Endothelial cell of umbilical vein (primary cell): ENCODE data around the gene FAM110C. TPM values are rescaled to one million over a fixed set of nuclear protein-coding genes. Genes with fewer than 3 reads are reported as not detected.
"Not testable (repeated sequence)": the region's sequence is repeated elsewhere in the genome, so short reads cannot be mapped to it uniquely, and the experiment has no call there.

Source experiments
- BruUV-seq: library from RNA; stranded (reverse); fragments of 400-500 nt; replicated peaks from 2 replicates; lab custom pipeline; 2021; lab: Mats Ljungman, UMichigan
- CTCF ChIA-PET: fragments of 300-600, 350-600 bp; sonication (Branson Sonifier 250); formaldehyde crosslinking; loops from one replicate; lab custom pipeline; 2021; ENCODE audit warnings: antibody characterized with exemption, inconsistent platforms; lab: Charles Lee
- POLR2A ChIA-PET: fragments of 300-600, 350-600 bp; sonication (Branson Sonifier 250); formaldehyde crosslinking; loops from one replicate; lab custom pipeline; 2021; ENCODE audit warnings: antibody characterized with exemption, inconsistent platforms; lab: Charles Lee
- DNase-seq: peaks from one replicate; pipeline ENCODE4 v3.0.0-alpha.2; 2011; ENCODE audit warnings: low read depth, low spot score
- FAIRE-seq: peaks from 2 replicates; lab custom pipeline; 2011; peaks lifted over from hg19 to GRCh38; lab: Jason Lieb, UNC
- H2AFZ ChIP-seq: 2 replicates; pipeline ENCODE4 v1.6.0; 2012; ENCODE audit warnings: low read depth, low read length, control low read depth, inconsistent platforms
- H3K27ac ChIP-seq: 2 replicates; pipeline ENCODE4 v1.5.1; 2011; ENCODE audit warnings: low read depth, mild to moderate bottlenecking, control low read depth, low read length, moderate library complexity; ENCODE audit not compliant: insufficient read depth
- H3K27me3 ChIP-seq, 2 experiments: 2 replicates each; pipeline versions ENCODE4 v1.6.0 to v1.6.1; 2011; ENCODE audit warnings: low read length in 2 of 2, mixed read lengths in 1 of 2; ENCODE audit not compliant: control insufficient read depth in 2 of 2, insufficient read depth in 2 of 2
- H3K36me3 ChIP-seq, 2 experiments: 2 replicates in 1 of 2; 3 replicates in 1 of 2; pipeline ENCODE4 v1.5.1; 2011; ENCODE audit warnings: low read length in 2 of 2, mild to moderate bottlenecking in 1 of 2, moderate library complexity in 1 of 2; ENCODE audit not compliant: control insufficient read depth in 2 of 2, insufficient read depth in 2 of 2; ENCODE audit errors: extremely low read depth in 1 of 2
- H3K4me1 ChIP-seq: 3 replicates; pipeline ENCODE4 v1.5.1; 2011; ENCODE audit warnings: mild to moderate bottlenecking, low read length; ENCODE audit not compliant: control insufficient read depth, insufficient read depth; ENCODE audit errors: extremely low read depth
- H3K4me2 ChIP-seq: 2 replicates; pipeline ENCODE4 v1.6.1; 2011; ENCODE audit warnings: low read length, control low read depth, mixed read lengths; ENCODE audit not compliant: insufficient read depth
- H3K4me3 ChIP-seq, 3 experiments: fragments of 200-600 bp in 1 of 3; sonication (generic), shearing (Covaris generic) in 1 of 3; replicated peaks in 1 of 3; 2 replicates each; pipeline ENCODE4 v1.5.1; 2011 to 2016; ENCODE audit warnings: control low read depth in 3 of 3, low read length in 3 of 3, mild to moderate bottlenecking in 2 of 3, inconsistent platforms in 1 of 3, low read depth in 1 of 3, moderate library complexity in 1 of 3; ENCODE audit not compliant: insufficient read depth in 1 of 3
- H3K79me2 ChIP-seq: 2 replicates; pipeline ENCODE4 v1.6.0; 2012; ENCODE audit warnings: low read length, inconsistent platforms; ENCODE audit not compliant: control insufficient read depth, insufficient read depth
- H3K9ac ChIP-seq: replicated peaks from 2 replicates; pipeline ENCODE3; 2011; ENCODE audit warnings: low read length, control low read depth; ENCODE audit not compliant: insufficient read depth; ENCODE audit errors: extremely low read depth
- H3K9me1 ChIP-seq: replicated peaks from 3 replicates; pipeline ENCODE4 v1.6.0; 2011; ENCODE audit warnings: mild to moderate bottlenecking, low read length; ENCODE audit not compliant: control insufficient read depth, insufficient read depth; ENCODE audit errors: extremely low read depth
- H3K9me3 ChIP-seq: replicated peaks from 2 replicates; pipeline ENCODE4 v1.5.1; 2012; ENCODE audit warnings: low read length, inconsistent platforms; ENCODE audit not compliant: control insufficient read depth, insufficient read depth
- H4K20me1 ChIP-seq: replicated peaks from 2 replicates; pipeline ENCODE3; 2011; ENCODE audit warnings: mild to moderate bottlenecking, low read length; ENCODE audit not compliant: control insufficient read depth, insufficient read depth; ENCODE audit errors: extremely low read depth
- FOS ChIP-seq: IDR thresholded peaks from 2 replicates; pipeline ENCODE4 v1.6.1; 2011; ENCODE audit warnings: mild to moderate bottlenecking, low read length, moderate library complexity, borderline replicate concordance; ENCODE audit not compliant: insufficient read depth
- dilution Hi-C: fragments of 300-500 bp; cut with MboI; formaldehyde crosslinking; loops from one replicate; pipeline ENCODE4 v1.15.0; 2019; ENCODE audit warnings: low sequenced_read_pairs; ENCODE audit not compliant: extremely low pct_ligation_motif_present
- intact Hi-C: fragments of 100-400 bp; cut with micrococcal nuclease; formaldehyde crosslinking; loops from one replicate; pipeline ENCODE4 v1.10.0; 2022
- polyA plus RNA-seq, 4 experiments: library from polyadenylated mRNA; depleted of rRNA in 3 of 4; stranded (reverse) in 3 of 4; unstranded in 1 of 4; fragments of >200 nt; gene quantifications; 2 replicates each; pipeline versions ENCODE4 v1.2.1 to v1.2.3, GENCODE V29; 2011 to 2012; ENCODE audit warnings: missing spikeins in 1 of 4
- total RNA-seq: library from RNA; stranded (reverse); gene quantifications from 2 replicates; pipeline ENCODE4 v1.2.3, GENCODE V29; 2021
- TF ChIP-seq, protein P1 (sequence below), 2 donors: IDR thresholded peaks; 1 replicate in 1 of 2; 2 replicates in 1 of 2; pipeline ENCODE4 v1.5.1; 2011; ENCODE audit warnings: low read length in 2 of 2, mild to moderate bottlenecking in 2 of 2, moderate library complexity in 2 of 2, control low read depth in 1 of 2, inconsistent platforms in 1 of 2, low read depth in 1 of 2; ENCODE audit not compliant: insufficient read depth in 1 of 2; ENCODE audit errors: extremely low read depth in 1 of 2

The FAM110C gene
- total and polyA plus RNA-seq, 2 donors (not counting 3 experiments of a cell fraction or from before 2014, with no cell fraction given): not detected

DNA sequence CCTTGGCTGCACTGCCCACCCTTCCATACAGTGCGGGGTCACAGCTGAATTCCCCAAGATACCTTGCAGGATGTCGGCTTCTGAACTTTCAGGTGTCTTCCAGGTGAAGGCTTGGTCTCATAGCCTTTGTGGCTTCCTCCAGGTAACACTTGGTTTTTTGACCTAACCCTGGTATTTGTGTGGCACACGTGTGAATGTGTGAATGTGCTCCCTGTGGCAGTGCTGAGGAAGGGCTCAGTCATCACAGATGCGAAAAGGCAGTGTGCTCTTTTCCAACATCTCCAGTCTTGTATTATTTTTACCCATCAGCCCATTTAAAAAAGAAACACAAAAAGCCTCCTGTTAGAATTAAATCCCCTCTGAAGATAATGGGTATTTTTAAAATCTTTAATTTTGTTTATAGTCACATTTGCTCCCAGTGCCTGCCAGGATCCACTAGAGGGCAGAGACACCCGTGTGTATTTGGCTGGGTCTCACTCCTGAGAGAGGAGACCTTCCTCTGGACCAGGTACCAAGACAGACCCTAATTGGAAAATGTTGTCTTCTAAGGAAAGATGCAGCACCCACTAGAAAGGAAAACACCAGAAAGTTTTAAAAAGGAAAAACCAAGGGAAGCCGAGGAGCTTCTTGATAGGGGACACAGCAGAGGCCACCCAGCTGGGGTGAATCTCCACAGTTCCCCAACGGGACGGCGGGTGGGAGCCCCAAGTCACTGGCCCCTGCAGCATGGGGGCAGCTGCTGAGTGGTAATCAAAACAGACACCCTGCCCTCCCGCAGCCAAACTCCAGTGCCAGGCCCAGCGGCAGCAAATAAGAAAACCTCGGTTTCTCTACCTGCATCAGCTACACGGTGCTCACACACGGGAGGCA is 27.7 kb downstream of the FAM110C start:
- DNase-seq: no peak
- H3K27ac ChIP-seq: no peak overlapping the region
- intact Hi-C loops: no loop called here
- H3K27me3 ChIP-seq: no peaks in the 10 kb centered on the region
- H3K79me2 ChIP-seq: no peaks in the 10 kb centered on the region
- no peak overlapping the region for H3K9ac ChIP-seq
- TF ChIP-seq, protein P1, sequence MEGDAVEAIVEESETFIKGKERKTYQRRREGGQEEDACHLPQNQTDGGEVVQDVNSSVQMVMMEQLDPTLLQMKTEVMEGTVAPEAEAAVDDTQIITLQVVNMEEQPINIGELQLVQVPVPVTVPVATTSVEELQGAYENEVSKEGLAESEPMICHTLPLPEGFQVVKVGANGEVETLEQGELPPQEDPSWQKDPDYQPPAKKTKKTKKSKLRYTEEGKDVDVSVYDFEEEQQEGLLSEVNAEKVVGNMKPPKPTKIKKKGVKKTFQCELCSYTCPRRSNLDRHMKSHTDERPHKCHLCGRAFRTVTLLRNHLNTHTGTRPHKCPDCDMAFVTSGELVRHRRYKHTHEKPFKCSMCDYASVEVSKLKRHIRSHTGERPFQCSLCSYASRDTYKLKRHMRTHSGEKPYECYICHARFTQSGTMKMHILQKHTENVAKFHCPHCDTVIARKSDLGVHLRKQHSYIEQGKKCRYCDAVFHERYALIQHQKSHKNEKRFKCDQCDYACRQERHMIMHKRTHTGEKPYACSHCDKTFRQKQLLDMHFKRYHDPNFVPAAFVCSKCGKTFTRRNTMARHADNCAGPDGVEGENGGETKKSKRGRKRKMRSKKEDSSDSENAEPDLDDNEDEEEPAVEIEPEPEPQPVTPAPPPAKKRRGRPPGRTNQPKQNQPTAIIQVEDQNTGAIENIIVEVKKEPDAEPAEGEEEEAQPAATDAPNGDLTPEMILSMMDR (IDR thresholded peaks at IDR 0.05; ENCODE audit: extremely low read depth in 1 of 2, insufficient read depth in 1 of 2, low read depth in 1 of 2, low read length in 2 of 2): peak; percentile 12 to 17
- TF ChIP-seq FOS: no peak
- H4K20me1 ChIP-seq: no peaks in the 10 kb centered on the region
- no peaks in the 10 kb centered on the region for H3K36me3 ChIP-seq
- no peaks in the 10 kb centered on the region for H3K9me1 ChIP-seq
- H3K4me3 ChIP-seq: no peak overlapping the region
- H3K4me2 ChIP-seq: no peak overlapping the region
- dilution Hi-C loops: no loop called here
- no peak for FAIRE-seq
- no peaks in the 10 kb centered on the region for H3K9me3 ChIP-seq
- H2AFZ ChIP-seq: no peak overlapping the region
- ChIA-PET CTCF (interaction anchor here (1.9 kb wide), 1 partner anchor 271 kb away, joined by 9 read pairs; no protein-coding TSS in a partner anchor), POLR2A (no interaction called here)
- no peaks in the 10 kb centered on the region for H3K4me1 ChIP-seq
- BruUV-seq: no TSS peak

DNA sequence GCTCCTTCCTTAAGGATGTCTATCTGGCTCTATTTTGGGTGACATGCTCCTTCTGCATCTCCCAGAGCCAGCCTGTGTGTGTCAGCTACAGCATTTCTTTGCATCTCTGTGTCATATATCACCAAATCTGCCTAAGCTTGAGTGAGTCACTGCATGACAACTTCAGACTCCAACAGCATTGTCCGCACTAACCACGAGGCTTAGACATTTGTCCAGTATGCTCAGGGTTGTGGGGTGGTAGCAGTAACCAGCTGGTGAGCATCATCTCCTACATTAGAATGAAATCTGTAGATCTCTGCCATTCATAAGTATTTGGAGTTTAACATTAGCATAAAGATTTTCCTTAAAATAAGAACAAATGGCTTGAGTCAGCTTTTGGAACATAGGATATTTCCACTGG is 30.4 kb downstream of the FAM110C start:
- DNase-seq, H3K79me2 ChIP-seq, H3K4me2 ChIP-seq, H3K9me1 ChIP-seq, FAIRE-seq, CTCF ChIA-PET, H4K20me1 ChIP-seq, BruUV-seq, H3K36me3 ChIP-seq, H3K9ac ChIP-seq, H3K9me3 ChIP-seq, dilution Hi-C loops, H3K4me3 ChIP-seq, H3K27me3 ChIP-seq, H2AFZ ChIP-seq, H3K27ac ChIP-seq, intact Hi-C loops, H3K4me1 ChIP-seq, POLR2A ChIA-PET: not testable (repeated sequence)
